Loucy (cell line): ENCODE measurements around the gene HECA.
A peak's percentile ranks its signal among the peaks of the same experiment; 100 is the strongest.

Experiments used
- H2AFZ ChIP-seq: fragments of 200-600 bp; sonication (generic); 2 replicates; pipeline ENCODE4 v1.6.0; 2016; ENCODE audit warnings: antibody characterized with exemption, mild to moderate bottlenecking, low read length, moderate library complexity
- H3F3A ChIP-seq: fragments of 200-600 bp; 2 replicates; pipeline ENCODE4 v1.6.0; 2016; ENCODE audit warnings: antibody characterized with exemption, low read depth, mild to moderate bottlenecking
- H3K27me3 ChIP-seq: fragments of 200-600 bp; sonication (generic); 2 replicates; pipeline ENCODE4 v1.6.1; 2014; ENCODE audit warnings: low read length, mild to moderate bottlenecking; ENCODE audit not compliant: insufficient read depth, poor library complexity, severe bottlenecking
- H3K36me3 ChIP-seq: fragments of 200-600 bp; sonication (generic); 2 replicates; pipeline ENCODE4 v1.6.1; 2016; ENCODE audit warnings: low read length; ENCODE audit not compliant: insufficient read depth
- H3K4me1 ChIP-seq: fragments of 200-600 bp; sonication (generic); 2 replicates; pipeline ENCODE4 v1.5.1; 2014; ENCODE audit warnings: low read length, mild to moderate bottlenecking; ENCODE audit not compliant: insufficient read depth, poor library complexity, severe bottlenecking
- H3K4me2 ChIP-seq: fragments of 200-600 bp; sonication (generic); 2 replicates; pipeline ENCODE4 v1.6.0; 2014; ENCODE audit warnings: antibody characterized with exemption, low read length, low read depth, mild to moderate bottlenecking; ENCODE audit not compliant: poor library complexity, severe bottlenecking
- H3K4me3 ChIP-seq: fragments of 200-600 bp; sonication (generic); 2 replicates; pipeline ENCODE4 v1.5.1; 2014; ENCODE audit warnings: low read length, mild to moderate bottlenecking, mixed read lengths; ENCODE audit not compliant: poor library complexity, severe bottlenecking
- H3K79me2 ChIP-seq: fragments of 200-600 bp; sonication (generic); 2 replicates; pipeline ENCODE4 v1.6.1; 2014; ENCODE audit warnings: low read length; ENCODE audit not compliant: insufficient read depth
- H3K9ac ChIP-seq: fragments of 200-600 bp; sonication (generic); 2 replicates; pipeline ENCODE4 v1.6.0; 2014; ENCODE audit warnings: mild to moderate bottlenecking, low read depth, low read length, moderate library complexity; ENCODE audit not compliant: poor library complexity, severe bottlenecking
- H3K9me2 ChIP-seq: fragments of 200-600 bp; sonication (generic); replicated peaks from 2 replicates; pipeline ENCODE4 v1.6.1; 2016; ENCODE audit warnings: low read depth, low read length, mixed read lengths
- H3K9me3 ChIP-seq: fragments of 200-600 bp; sonication (generic); 2 replicates; pipeline ENCODE4 v1.6.1; 2014; ENCODE audit warnings: mild to moderate bottlenecking, antibody characterized with exemption, low read length, low read depth; ENCODE audit not compliant: insufficient read depth
- H4K20me1 ChIP-seq: fragments of 200-600 bp; sonication (generic); 2 replicates; pipeline ENCODE4 v1.6.0; 2014; ENCODE audit warnings: antibody characterized with exemption, low read length, mild to moderate bottlenecking; ENCODE audit not compliant: insufficient read depth, poor library complexity, severe bottlenecking
- CTCF ChIP-seq: fragments of 200-600 bp; sonication (generic); conservative IDR thresholded peaks from 2 replicates; pipeline ENCODE4 v1.5.1; 2014; ENCODE audit warnings: mild to moderate bottlenecking, antibody characterized with exemption, low read length
- EZH2phosphoT487 ChIP-seq: fragments of 200-600 bp; IDR thresholded peaks from 2 replicates; pipeline ENCODE4 v1.6.1; 2018; ENCODE audit warnings: antibody characterized with exemption, mild to moderate bottlenecking, moderate library complexity, borderline replicate concordance

HECA gene

GRCh38 chr6:139161817-139162284 lies 27.0 kb downstream of the HECA start:
- no peak overlapping the region for H2AFZ ChIP-seq
- H3K9me2 ChIP-seq: no peaks in the 10 kb centered on the region
- peak overlapping the region; percentile 65 for H3K4me2 ChIP-seq
- TF ChIP-seq EZH2phosphoT487 (no peak), CTCF (no peak)
- H3F3A ChIP-seq: peaks cover 9% of the 10 kb centered on the region; the same call in 1 of the 2 replicates
- H3K4me1 ChIP-seq: peaks cover 60% of the 10 kb centered on the region
- peaks cover 51% of the 10 kb centered on the region for H4K20me1 ChIP-seq
- no peaks in the 10 kb centered on the region for H3K27me3 ChIP-seq
- H3K36me3 ChIP-seq: peaks cover 7% of the 10 kb centered on the region; the same call in 1 of the 2 replicates
- H3K9ac ChIP-seq: no peak overlapping the region
- H3K79me2 ChIP-seq: peaks cover 43% of the 10 kb centered on the region
- no peaks in the 10 kb centered on the region for H3K9me3 ChIP-seq
- H3K4me3 ChIP-seq: peak overlapping the region; percentile 47

- Histone ChIP-seq H3K4me2 (no peak overlapping the region), H3K9me3 (no peaks in the 10 kb centered on the region), H3K9me2 (no peaks in the 10 kb centered on the region), H3K79me2 (peaks cover 39% of the 10 kb centered on the region), H3F3A (peaks cover 9% of the 10 kb centered on the region; the same call in 1 of the 2 replicates), H3K4me1 (peaks cover 54% of the 10 kb centered on the region), H3K9ac (no peak overlapping the region), H4K20me1 (peaks cover 45% of the 10 kb centered on the region), H3K36me3 (peaks cover 19% of the 10 kb centered on the region), H3K4me3 (no peak overlapping the region), H3K27me3 (no peaks in the 10 kb centered on the region), H2AFZ (no peak overlapping the region)
- TF ChIP-seq CTCF (peak; percentile 43; the same call in 1 of the 2 replicates), EZH2phosphoT487 (no peak)
These were observed 29.1 kb downstream of the HECA start for GRCh38 chr6:139164001-139164400.

- no peaks in the 10 kb centered on the region for H3K9me2 ChIP-seq
- peaks cover 9% of the 10 kb centered on the region; the same call in 1 of the 2 replicates for H3F3A ChIP-seq
- no peaks in the 10 kb centered on the region for H3K9me3 ChIP-seq
- peaks cover 43% of the 10 kb centered on the region for H3K4me1 ChIP-seq
- H3K79me2 ChIP-seq: peaks cover 40% of the 10 kb centered on the region
- H3K4me3 ChIP-seq: no peak overlapping the region
- H3K9ac ChIP-seq: no peak overlapping the region
- no peak for TF ChIP-seq CTCF
- no peak for TF ChIP-seq EZH2phosphoT487
- peaks cover 36% of the 10 kb centered on the region for H4K20me1 ChIP-seq
- H3K36me3 ChIP-seq: peaks cover 27% of the 10 kb centered on the region
- H2AFZ ChIP-seq: no peak overlapping the region
- no peaks in the 10 kb centered on the region for H3K27me3 ChIP-seq
- no peak overlapping the region for H3K4me2 ChIP-seq
These were observed 30.4 kb downstream of the HECA start for GRCh38 chr6:139165324-139165723.
